Suprapubic skin (tissue), 4 donors: ENCODE results near the gene NACA2. TPM values are rescaled to one million over a fixed set of nuclear protein-coding genes. Genes with fewer than 3 reads are reported as not detected.

Experiments
- DNase-seq, 2 donors: peaks; one replicate each; pipeline ENCODE4 v3.0.0-alpha.2; 2019; ENCODE audit warnings: low spot score in 2 of 2
- H3K27ac ChIP-seq: fragments of 200-600 bp; sonication (generic); one replicate; pipeline ENCODE4 v1.5.1; 2019
- H3K27me3 ChIP-seq: fragments of 200-600 bp; sonication (generic); one replicate; pipeline ENCODE4 v1.5.1; 2019
- H3K36me3 ChIP-seq: fragments of 200-600 bp; sonication (generic); one replicate; pipeline ENCODE4 v1.5.1; 2019
- H3K4me1 ChIP-seq: fragments of 200-600 bp; sonication (generic); one replicate; pipeline ENCODE4 v1.5.1; 2019
- H3K4me3 ChIP-seq: fragments of 200-600 bp; sonication (generic); one replicate; pipeline ENCODE4 v1.5.1; 2019; ENCODE audit warnings: mild to moderate bottlenecking
- H3K9me3 ChIP-seq: fragments of 200-600 bp; sonication (generic); one replicate; pipeline ENCODE4 v1.5.1; 2019
- EP300 ChIP-seq: sonication (generic); formaldehyde crosslinking; IDR thresholded peaks from one replicate; pipeline ENCODE4 v1.6.1; 2017; ENCODE audit warnings: antibody characterized with exemption
- POLR2A ChIP-seq, 2 donors: fragments of 450-650 bp; IDR thresholded peaks; one replicate each; pipeline ENCODE4 v1.6.1; 2017; ENCODE audit warnings: antibody characterized with exemption in 2 of 2, mild to moderate bottlenecking in 2 of 2, moderate library complexity in 2 of 2
- POLR2AphosphoS5 ChIP-seq, 3 donors: sonication (generic); formaldehyde crosslinking; IDR thresholded peaks; one replicate each; pipeline ENCODE4 v1.6.1; 2017; ENCODE audit warnings: antibody characterized with exemption in 3 of 3
- WGBS: methylation state at CpG from one replicate; pipeline ENCODE4 v1.1.5; 2018; 5-methylcytosine and 5-hydroxymethylcytosine counted together
- total RNA-seq, 4 donors: library from RNA; depleted of rRNA; stranded (reverse); fragments of >200 nt; gene quantifications; one replicate each; pipeline ENCODE4 v1.1.0, GENCODE V29; 2016
- TF ChIP-seq, protein P1 (sequence below), 2 donors: fragments of 200-600 bp in 1 of 2; fragments of 450-650 bp in 1 of 2; sonication (generic) in 1 of 2; IDR thresholded peaks; one replicate each; pipeline ENCODE4 v1.5.1; 2016 to 2019; ENCODE audit warnings: antibody characterized with exemption in 2 of 2, mild to moderate bottlenecking in 1 of 2, moderate library complexity in 1 of 2

NACA2 gene
- total RNA-seq, 4 donors from 2014 or later, result not detected

DNA sequence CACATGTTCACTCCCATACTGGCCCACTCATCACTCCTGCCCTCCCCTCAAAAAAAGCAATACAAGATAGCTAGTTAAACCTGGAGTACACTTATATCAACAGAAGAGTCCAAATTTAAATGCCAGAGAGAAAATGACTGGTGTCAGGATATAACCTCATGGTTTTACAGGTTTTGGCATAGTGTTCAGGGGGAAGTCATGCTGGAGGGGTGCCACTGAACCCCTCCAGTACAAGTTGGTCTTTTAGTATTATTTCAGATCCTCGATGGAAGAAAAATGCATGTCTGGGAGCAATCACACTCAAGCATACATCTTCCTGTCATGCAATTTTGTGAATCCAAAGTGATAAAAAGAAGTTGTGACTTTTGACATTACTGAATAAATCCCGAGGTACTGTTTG, 10.5 kb downstream of the NACA2 start:
- Histone ChIP-seq H3K9me3 (no peaks in the 10 kb centered on the region), H3K4me3 (no peak overlapping the region), H3K4me1 (no peaks in the 10 kb centered on the region), H3K27ac (no peak overlapping the region), H3K27me3 (peaks cover 18% of the 10 kb centered on the region), H3K36me3 (no peaks in the 10 kb centered on the region)
- no peak for DNase-seq
- WGBS, result 35% methylated on average over 2 of the region's 2 CpGs
- no peak for TF ChIP-seq EP300
- TF ChIP-seq POLR2A (IDR thresholded peaks at IDR 0.05), result no peak
- TF ChIP-seq, protein P1, sequence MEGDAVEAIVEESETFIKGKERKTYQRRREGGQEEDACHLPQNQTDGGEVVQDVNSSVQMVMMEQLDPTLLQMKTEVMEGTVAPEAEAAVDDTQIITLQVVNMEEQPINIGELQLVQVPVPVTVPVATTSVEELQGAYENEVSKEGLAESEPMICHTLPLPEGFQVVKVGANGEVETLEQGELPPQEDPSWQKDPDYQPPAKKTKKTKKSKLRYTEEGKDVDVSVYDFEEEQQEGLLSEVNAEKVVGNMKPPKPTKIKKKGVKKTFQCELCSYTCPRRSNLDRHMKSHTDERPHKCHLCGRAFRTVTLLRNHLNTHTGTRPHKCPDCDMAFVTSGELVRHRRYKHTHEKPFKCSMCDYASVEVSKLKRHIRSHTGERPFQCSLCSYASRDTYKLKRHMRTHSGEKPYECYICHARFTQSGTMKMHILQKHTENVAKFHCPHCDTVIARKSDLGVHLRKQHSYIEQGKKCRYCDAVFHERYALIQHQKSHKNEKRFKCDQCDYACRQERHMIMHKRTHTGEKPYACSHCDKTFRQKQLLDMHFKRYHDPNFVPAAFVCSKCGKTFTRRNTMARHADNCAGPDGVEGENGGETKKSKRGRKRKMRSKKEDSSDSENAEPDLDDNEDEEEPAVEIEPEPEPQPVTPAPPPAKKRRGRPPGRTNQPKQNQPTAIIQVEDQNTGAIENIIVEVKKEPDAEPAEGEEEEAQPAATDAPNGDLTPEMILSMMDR (IDR thresholded peaks at IDR 0.05), result no peak
- no peak for TF ChIP-seq POLR2AphosphoS5 (IDR thresholded peaks at IDR 0.05)

GRCh38 chr17:61579961-61580360, 11.1 kb downstream of the NACA2 start:
- Histone ChIP-seq H3K4me3 (no peak overlapping the region), H3K4me1 (no peaks in the 10 kb centered on the region), H3K9me3 (no peaks in the 10 kb centered on the region), H3K36me3 (no peaks in the 10 kb centered on the region), H3K27ac (no peak overlapping the region), H3K27me3 (peaks cover 18% of the 10 kb centered on the region)
- DNase-seq, result no peak
- TF ChIP-seq, protein P1 (IDR thresholded peaks at IDR 0.05), result no peak
- TF ChIP-seq POLR2A (IDR thresholded peaks at IDR 0.05) (no peak), EP300 (no peak)
- 53% methylated on average over 9 of the region's 9 CpGs for WGBS

DNA sequence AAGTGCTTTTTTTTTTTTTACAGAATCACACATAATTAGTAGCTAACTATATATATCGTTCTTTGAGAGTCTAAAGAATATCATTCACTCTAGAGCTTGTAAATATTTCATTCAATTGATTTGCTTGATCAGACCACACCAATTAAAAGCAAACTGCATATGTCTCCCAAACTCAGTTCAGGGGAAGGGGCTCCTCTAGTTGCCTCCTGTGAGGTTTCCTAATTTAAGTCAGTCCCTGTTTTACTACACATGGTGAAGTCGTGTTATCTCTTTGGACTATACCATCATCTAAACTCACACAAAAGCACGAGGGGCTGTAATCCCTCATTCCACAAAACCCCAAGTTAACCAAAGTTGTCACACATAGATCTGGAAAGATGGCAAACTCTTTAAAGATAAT, 11.7 kb downstream of the NACA2 start:
- no peak overlapping the region for H3K4me3 ChIP-seq
- peaks cover 18% of the 10 kb centered on the region for H3K27me3 ChIP-seq
- H3K27ac ChIP-seq, result no peak overlapping the region

GRCh38 chr17:61578645-61579044, 12.4 kb downstream of the NACA2 start:
- 92% methylated on average over 4 of the region's 4 CpGs for WGBS
- Histone ChIP-seq H3K27me3 (peaks cover 18% of the 10 kb centered on the region), H3K9me3 (no peaks in the 10 kb centered on the region), H3K36me3 (no peaks in the 10 kb centered on the region), H3K4me1 (no peaks in the 10 kb centered on the region), H3K27ac (no peak overlapping the region), H3K4me3 (no peak overlapping the region)
- TF ChIP-seq POLR2AphosphoS5 (IDR thresholded peaks at IDR 0.05) (no peak), EP300 (no peak), POLR2A (IDR thresholded peaks at IDR 0.05) (no peak)
- TF ChIP-seq, protein P1 (IDR thresholded peaks at IDR 0.05), result no peak
- no peak for DNase-seq

More for the DNA sequence above, 11.7 kb downstream of the NACA2 start:
- no peak for DNase-seq
- TF ChIP-seq, protein P1 (IDR thresholded peaks at IDR 0.05), result no peak
- TF ChIP-seq EP300 (no peak), POLR2AphosphoS5 (IDR thresholded peaks at IDR 0.05) (no peak), POLR2A (IDR thresholded peaks at IDR 0.05) (no peak)
- Histone ChIP-seq H3K36me3 (no peaks in the 10 kb centered on the region), H3K9me3 (no peaks in the 10 kb centered on the region), H3K4me1 (no peaks in the 10 kb centered on the region)
- 77% methylated on average over 3 of the region's 3 CpGs for WGBS

- no peaks in the 10 kb centered on the region for H3K4me1 ChIP-seq
- 95% methylated on average over 2 of the region's 2 CpGs for WGBS
- H3K27me3 ChIP-seq, result peaks cover 15% of the 10 kb centered on the region
- no peak overlapping the region for H3K4me3 ChIP-seq
- H3K27ac ChIP-seq, result no peak overlapping the region
- H3K9me3 ChIP-seq, result no peaks in the 10 kb centered on the region
- TF ChIP-seq POLR2AphosphoS5 (IDR thresholded peaks at IDR 0.05) (no peak), EP300 (no peak), POLR2A (IDR thresholded peaks at IDR 0.05) (no peak)
- TF ChIP-seq, protein P1 (IDR thresholded peaks at IDR 0.05), result no peak
- H3K36me3 ChIP-seq, result no peaks in the 10 kb centered on the region
- DNase-seq, result no peak
Measured at GRCh38 chr17:61575983-61576382, 15.0 kb downstream of the NACA2 start.
